DMS153 treated with DMSO at 0.1 percent for 48 hours (cell line): ENCODE data around the gene TWF2.

Experiments used
- DNase-seq: peaks from one replicate; lab custom pipeline; 2025; ENCODE audit not compliant: unreplicated experiment; lab: John Stamatoyannopoulos, UW

TWF2 gene

GRCh38 chr3:52204337-52205073, 34.5 kb downstream of the TWF2 start:
- DNase-seq: peak; percentile 53

DNA sequence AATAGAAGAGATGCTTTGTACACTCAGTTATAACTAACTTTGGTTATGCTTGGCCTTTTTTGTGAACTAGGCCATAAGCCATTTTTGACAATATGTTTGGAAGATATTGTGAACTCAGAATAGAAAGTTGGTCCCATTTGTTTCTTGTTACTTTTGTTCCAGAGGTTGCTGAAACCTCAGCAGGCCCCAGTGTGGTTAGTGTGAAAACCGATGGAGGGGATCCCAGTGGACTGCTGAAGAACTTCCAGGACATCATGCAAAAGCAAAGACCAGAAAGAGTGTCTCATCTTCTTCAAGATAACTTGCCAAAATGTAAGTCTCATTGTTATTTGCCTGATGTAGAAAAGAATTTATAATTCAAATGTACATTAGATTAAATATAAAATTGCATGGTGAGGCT, 35.3 kb downstream of the TWF2 start:
- no peak for DNase-seq

DNA sequence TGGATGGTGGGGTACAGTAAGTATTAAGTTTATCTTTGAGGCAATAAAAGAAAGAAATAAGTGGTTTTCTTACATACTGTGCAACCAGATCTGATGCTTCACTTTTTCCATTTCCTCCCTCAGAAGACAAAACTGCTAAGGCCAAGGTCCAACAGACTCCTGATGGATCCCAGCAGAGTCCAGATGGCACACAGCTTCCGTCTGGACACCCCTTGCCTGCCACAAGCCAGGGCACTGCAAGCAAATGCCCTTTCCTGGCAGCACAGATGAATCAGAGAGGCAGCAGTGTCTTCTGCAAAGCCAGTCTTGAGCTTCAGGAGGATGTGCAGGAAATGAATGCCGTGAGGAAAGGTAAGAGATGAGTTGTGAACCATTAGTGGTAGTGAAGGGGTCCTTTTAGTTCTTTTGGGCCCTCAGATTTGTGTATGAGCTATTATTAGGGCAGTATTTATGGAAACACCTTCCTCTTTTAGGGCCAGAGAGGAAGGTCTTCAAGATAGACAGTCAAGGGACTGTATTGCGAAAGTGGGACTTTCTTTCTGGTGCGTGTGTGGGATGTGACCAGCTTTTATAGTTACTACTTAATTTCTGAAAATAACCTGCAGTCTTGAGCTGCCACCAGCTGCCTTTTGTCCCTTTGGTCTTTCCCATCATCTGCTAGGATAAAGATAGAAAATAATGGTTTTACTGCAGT, 36.4 kb downstream of the TWF2 start:
- no peak for DNase-seq

DNA sequence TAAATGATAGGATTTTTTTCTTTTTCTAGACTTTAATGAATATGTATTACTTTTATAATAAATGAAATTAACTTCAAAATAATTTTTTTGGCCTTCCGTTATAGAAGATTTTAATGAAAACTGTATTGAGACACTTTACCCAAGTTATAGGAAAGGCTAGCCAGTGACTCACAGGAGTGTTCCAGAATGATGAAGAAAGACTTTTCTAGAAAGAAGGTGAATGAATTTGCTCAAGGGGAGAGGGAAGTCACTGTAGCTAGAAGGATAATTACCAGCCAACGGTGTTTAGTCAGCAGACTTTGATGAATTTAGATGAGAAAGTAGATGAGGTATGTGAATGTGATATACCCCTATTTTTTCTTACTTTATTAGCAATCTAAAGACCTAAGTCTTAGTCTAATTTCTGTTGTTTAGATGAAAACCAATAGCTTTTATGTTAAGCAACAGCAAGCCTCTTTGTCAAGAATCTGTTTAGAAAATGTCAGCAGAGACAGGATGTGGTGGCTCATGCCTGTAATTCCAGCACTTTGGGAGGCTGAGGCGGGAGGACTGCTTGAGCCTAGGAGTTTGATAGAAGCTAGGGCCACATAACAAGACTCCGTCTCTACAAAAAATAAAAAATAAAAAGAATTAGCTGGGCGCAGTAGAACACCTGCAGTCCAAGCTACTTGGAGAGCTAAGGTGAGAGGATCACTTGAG, 37.8 kb downstream of the TWF2 start:
- no peak for DNase-seq

DNA sequence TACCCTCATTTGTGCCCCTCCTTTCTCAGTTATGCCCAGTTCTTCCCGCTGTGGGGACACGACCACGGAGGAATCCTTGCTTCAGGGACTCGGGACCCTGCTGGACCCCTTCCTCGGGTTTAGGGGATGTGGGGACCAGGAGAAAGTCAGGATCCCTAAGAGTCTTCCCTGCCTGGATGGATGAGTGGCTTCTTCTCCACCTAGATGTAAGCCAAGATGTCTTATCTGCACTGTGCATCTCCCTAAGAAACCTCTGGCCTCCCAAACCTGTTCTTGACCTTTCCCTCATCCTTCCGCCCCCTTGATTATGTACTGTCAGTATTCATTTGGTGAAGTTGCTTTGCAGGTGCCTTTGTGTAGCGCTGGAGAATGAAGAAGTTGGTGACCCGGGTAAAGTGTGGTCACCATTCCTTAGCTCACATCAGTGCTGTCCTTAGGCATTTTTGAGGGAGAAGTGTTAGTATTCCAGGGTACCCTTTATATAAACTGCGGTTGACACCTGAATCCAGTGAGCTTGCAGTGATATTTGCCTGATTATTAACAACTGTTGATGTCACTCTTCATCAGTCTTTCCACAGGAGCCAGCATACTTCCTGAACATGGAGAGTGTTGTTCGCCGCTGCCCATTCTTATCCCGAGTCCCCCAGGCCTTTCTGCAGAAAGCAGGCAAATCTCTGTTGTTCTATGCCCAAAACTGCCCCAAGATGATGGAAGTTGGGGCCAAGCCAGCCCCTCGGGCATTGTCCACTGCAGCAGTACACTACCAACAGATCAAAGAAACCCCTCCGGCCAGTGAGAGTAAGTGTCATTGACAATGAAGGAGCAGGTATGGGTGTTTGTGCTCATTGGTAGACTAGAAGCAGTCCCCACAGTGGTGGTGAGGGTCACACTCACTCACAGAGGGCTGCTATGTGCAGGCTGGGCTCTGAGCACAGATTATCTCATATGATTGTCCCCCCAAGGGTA, 40.0 kb downstream of the TWF2 start:
- DNase-seq: no peak

- DNase-seq: peak; percentile 51
Measured at GRCh38 chr3:52197842-52198625, 40.9 kb downstream of the TWF2 start, which contains the start of gene ALAS1. TSS of gene ALAS1 (plus strand) at chr3:52198160. CDS start at chr3:52199242, 1,082 bp downstream.

DNA sequence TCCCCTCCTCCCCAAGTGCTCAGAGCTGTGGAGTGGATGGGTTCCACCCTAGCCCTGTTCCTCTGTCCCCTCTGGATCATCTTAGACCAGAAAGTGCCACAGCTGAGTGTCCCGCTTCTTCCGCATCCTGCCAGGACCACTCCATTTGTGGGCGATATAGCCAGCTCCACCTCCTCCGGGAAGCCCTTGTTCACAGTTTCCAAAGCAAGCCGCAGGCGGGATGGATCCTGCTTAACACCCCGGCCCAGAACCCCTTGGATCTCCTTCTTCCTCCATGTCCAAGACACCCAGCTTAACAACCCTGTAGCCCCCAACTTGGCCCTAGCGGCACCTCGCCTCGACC, 41.5 kb downstream of the TWF2 start:
- DNase-seq: no peak

DNA sequence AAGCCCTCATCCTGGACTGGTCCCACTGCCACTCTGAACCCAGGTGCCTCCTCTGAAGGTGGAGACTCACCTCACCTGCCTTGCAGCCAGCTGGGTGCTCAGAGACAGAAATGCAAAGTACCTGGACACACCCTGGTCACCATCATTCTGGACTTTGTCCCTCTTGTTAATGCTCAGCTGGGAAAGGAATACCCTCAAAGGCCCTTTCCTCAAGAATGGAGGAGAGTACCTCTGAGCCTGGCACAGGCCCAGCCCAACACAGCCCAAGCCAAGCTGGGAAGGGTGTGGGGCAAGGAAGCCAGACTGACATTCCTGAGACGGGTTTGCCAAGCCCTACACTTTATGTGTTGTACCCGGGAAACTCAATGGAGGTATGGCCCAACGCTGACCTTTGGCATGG, 42.0 kb downstream of the TWF2 start:
- DNase-seq: no peak

DNA sequence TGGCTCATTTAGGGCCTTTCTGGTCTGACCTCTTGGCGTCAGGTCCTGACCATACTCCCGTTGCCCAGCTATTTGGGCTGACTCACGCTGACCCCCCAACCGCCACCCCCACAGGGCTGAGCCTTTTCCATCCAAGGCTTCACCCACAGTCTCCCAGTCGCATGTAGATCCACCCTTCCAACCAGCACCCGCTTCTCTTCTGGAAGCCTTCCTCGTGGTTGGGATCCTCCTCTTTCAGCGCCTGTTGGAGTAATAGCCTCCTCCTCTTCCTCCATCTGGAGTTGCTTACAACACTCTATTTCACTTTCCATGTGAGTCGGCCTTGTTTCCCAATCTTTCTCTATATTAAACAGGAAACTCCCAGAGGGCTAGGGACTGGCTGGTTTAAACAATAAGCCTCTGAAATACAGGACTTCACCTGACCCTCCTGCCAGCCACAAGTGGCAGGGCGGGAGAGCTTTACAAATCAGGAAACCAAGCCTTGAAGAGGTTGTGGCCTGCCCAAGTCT, 43.1 kb downstream of the TWF2 start:
- DNase-seq: no peak

- DNase-seq: no peak
Measured at GRCh38 chr3:52195291-52195597, 43.7 kb downstream of the TWF2 start.

GRCh38 chr3:52194485-52195290, 44.3 kb downstream of the TWF2 start:
- no peak for DNase-seq

GRCh38 chr3:52193065-52193464, 45.9 kb downstream of the TWF2 start:
- no peak for DNase-seq

- DNase-seq: no peak
Measured at GRCh38 chr3:52191663-52192062, 47.3 kb downstream of the TWF2 start.

DNA sequence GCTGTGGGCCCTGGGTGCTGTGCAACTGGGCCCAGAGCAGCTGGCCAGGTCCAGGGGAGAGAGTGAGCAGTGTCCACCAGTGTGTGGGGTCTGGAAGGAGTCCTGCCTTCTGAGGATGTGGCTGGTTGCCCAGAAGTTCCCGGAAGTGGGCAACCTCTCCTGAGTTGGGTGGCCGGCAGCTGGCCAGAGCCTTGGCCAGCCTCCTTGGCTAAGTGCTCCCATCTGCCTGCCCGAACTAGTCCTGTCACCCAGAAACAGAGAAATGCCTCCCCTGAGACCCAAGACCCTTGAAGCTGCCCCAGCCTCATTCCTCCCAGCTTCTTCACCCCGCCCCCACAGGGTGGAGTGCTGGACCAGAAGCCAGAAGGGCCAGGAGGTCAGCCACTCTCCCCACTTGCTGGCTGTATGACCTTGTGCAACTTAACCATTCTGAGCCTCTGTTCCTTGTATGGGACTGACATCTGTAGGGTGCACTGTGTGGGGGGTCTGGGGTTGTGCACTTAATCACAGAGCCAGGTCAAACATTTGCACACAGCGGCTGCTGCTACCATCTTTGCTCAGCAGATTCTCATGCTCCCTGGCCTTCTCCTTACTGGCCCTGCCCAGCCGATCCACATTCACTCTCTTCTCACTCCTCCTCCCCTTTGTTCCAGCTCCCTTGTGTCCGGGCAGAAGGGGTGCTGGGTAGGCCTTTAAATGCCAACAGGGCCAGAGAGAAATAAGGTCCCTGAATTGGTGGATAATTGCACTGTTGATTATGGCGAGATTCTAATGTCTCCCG, 48.5 kb downstream of the TWF2 start:
- DNase-seq: no peak

DNA sequence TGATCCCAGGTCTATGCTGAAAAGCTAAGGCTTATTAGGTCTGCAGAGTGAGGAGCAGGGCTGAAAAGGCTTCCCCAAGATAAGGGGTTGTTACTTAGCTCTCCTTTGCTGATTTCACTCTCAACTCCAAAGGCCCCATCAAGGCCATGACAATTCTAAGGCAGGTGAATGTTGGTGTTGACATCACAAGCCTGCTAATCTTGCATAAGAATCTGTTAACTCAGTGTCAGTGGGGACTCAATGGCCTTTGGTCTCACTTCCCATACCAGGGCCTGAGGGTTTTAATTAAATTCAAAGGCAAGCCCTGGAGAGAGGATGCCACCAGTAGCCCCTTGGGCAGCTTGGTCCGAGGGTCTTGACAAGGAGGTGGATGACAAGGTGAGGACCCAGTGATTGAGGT, 50.4 kb downstream of the TWF2 start:
- DNase-seq: no peak

GRCh38 chr3:52186729-52187128, 52.2 kb downstream of the TWF2 start:
- DNase-seq: no peak

DNA sequence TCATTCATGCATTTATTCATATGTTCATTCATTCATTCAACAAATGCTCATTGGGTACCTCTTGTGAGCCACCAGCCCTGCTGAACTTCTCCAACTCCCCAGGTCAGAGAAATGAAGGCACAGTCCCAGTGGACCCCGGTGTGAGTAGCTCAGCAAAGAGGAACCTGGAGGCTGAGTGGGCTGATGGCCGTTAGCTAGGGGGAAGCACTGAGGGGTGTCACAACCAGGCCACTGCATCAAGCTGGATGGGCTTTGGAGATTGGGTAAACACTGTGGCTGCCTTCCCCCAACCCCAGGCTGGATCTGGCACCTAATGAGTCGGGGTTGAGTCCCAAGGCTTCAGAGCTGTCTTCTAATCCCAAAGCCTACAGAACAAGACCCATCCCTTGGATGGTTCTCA, 53.1 kb downstream of the TWF2 start:
- DNase-seq: no peak

- DNase-seq: no peak
Measured at GRCh38 chr3:52185311-52185710, 53.6 kb downstream of the TWF2 start.

DNA sequence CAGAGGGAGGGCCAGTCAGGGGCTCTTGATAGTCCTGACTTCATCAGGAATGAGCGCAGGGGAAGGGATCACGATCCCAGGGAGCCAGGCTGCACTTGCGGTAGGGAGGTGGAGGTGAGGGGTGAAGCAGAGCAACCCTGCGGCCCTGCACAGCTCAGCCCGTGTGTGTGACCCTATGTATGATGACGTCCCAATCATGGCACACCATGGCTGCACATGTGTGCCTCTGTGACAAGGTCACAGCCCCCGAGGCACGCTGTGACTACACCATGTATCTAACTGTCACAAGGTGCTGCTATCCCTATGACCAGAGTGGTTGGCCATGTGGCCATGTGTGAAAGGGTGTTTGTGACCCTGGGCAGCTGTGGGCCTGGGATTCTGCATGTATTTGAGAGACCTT, 54.3 kb downstream of the TWF2 start:
- DNase-seq: no peak
